Measurements from ENCODE around the gene SYK. TPM values are rescaled to one million over a fixed set of nuclear protein-coding genes. Genes with fewer than 3 reads are reported as not detected.

The SYK gene
- total RNA-seq, 4 donors from 2014 or later: 0.53 to 3.3 (median 2.0) TPM

GRCh38 chr9:90770182-90770738 is 31.4 kb upstream of the SYK start:
- ATAC-seq: no peak
- no peak for TF ChIP-seq POLR2A (IDR thresholded peaks at IDR 0.05)
- TF ChIP-seq CTCF (IDR thresholded peaks at IDR 0.05 in 4 of 5, conservative IDR thresholded peaks at IDR 0.05 in 1 of 5): no peak
- Histone ChIP-seq H3K27ac (no peak overlapping the region), H3K27me3 (no peaks in the 10 kb centered on the region), H3K4me3 (no peak overlapping the region), H3K36me3 (no peaks in the 10 kb centered on the region), H3K9me3 (no peaks in the 10 kb centered on the region), H3K4me1 (no peaks in the 10 kb centered on the region)
- in situ Hi-C loops (cut with MboI; ENCODE audit: low sequenced_read_pairs in 4 of 4) (no loop called here), intact Hi-C loops (cut with DNase I; ENCODE audit: low total_unique reads) (no loop called here)
- DNase-seq: no peak

- no peaks in the 10 kb centered on the region for H3K9me3 ChIP-seq
- no peak overlapping the region for H3K27ac ChIP-seq
- no peaks in the 10 kb centered on the region for H3K27me3 ChIP-seq
- TF ChIP-seq POLR2A (IDR thresholded peaks at IDR 0.05): no peak
- no peak for TF ChIP-seq CTCF (IDR thresholded peaks at IDR 0.05 in 4 of 5, conservative IDR thresholded peaks at IDR 0.05 in 1 of 5)
- no peak overlapping the region for H3K4me3 ChIP-seq
- DNase-seq (no peak), ATAC-seq (no peak)
- H3K36me3 ChIP-seq: no peaks in the 10 kb centered on the region
- H3K4me1 ChIP-seq: no peaks in the 10 kb centered on the region
- in situ Hi-C loops (cut with MboI; ENCODE audit: low sequenced_read_pairs in 4 of 4): no loop called here
- intact Hi-C loops (cut with DNase I; ENCODE audit: low total_unique reads): no loop called here
Measured at GRCh38 chr9:90770927-90771326, 30.7 kb upstream of the SYK start.

GRCh38 chr9:90772386-90772785 is 29.2 kb upstream of the SYK start:
- Histone ChIP-seq H3K36me3 (no peaks in the 10 kb centered on the region), H3K4me1 (no peaks in the 10 kb centered on the region), H3K27me3 (no peaks in the 10 kb centered on the region), H3K27ac (no peak overlapping the region), H3K4me3 (no peak overlapping the region), H3K9me3 (no peaks in the 10 kb centered on the region)
- no peak for TF ChIP-seq POLR2A (IDR thresholded peaks at IDR 0.05)
- no peak for TF ChIP-seq CTCF (IDR thresholded peaks at IDR 0.05 in 4 of 5, conservative IDR thresholded peaks at IDR 0.05 in 1 of 5)
- ATAC-seq (no peak), DNase-seq (no peak)
- intact Hi-C loops (cut with DNase I; ENCODE audit: low total_unique reads) (no loop called here), in situ Hi-C loops (cut with MboI; ENCODE audit: low sequenced_read_pairs in 4 of 4) (no loop called here)

GRCh38 chr9:90773617-90774016 is 28.0 kb upstream of the SYK start:
- H3K27me3 ChIP-seq: no peaks in the 10 kb centered on the region
- TF ChIP-seq POLR2A (IDR thresholded peaks at IDR 0.05) (no peak), CTCF (IDR thresholded peaks at IDR 0.05 in 4 of 5, conservative IDR thresholded peaks at IDR 0.05 in 1 of 5) (no peak)
- no peaks in the 10 kb centered on the region for H3K36me3 ChIP-seq
- intact Hi-C loops (cut with DNase I; ENCODE audit: low total_unique reads) (no loop called here), in situ Hi-C loops (cut with MboI; ENCODE audit: low sequenced_read_pairs in 4 of 4) (no loop called here)
- no peaks in the 10 kb centered on the region for H3K9me3 ChIP-seq
- DNase-seq (no peak), ATAC-seq (no peak)
- H3K4me1 ChIP-seq: no peaks in the 10 kb centered on the region
- no peak overlapping the region for H3K27ac ChIP-seq
- H3K4me3 ChIP-seq: no peak overlapping the region

GRCh38 chr9:90774071-90774470 is 27.5 kb upstream of the SYK start:
- H3K27me3 ChIP-seq: no peaks in the 10 kb centered on the region
- intact Hi-C loops (cut with DNase I; ENCODE audit: low total_unique reads): no loop called here
- DNase-seq: no peak
- H3K9me3 ChIP-seq: no peaks in the 10 kb centered on the region
- in situ Hi-C loops (cut with MboI; ENCODE audit: low sequenced_read_pairs in 4 of 4): no loop called here
- H3K4me3 ChIP-seq: no peak overlapping the region
- no peak for ATAC-seq
- H3K27ac ChIP-seq: no peak overlapping the region
- no peaks in the 10 kb centered on the region for H3K36me3 ChIP-seq
- TF ChIP-seq POLR2A (IDR thresholded peaks at IDR 0.05) (no peak), CTCF (IDR thresholded peaks at IDR 0.05 in 4 of 5, conservative IDR thresholded peaks at IDR 0.05 in 1 of 5) (no peak)
- H3K4me1 ChIP-seq: no peaks in the 10 kb centered on the region
